Measurements from ENCODE around the gene UBE2G2. TPM values are rescaled to one million over a fixed set of nuclear protein-coding genes. Genes with fewer than 3 reads are reported as not detected.

Gene UBE2G2
- total RNA-seq, 1 experiment from 2014 or later: 68.9 TPM

DNA sequence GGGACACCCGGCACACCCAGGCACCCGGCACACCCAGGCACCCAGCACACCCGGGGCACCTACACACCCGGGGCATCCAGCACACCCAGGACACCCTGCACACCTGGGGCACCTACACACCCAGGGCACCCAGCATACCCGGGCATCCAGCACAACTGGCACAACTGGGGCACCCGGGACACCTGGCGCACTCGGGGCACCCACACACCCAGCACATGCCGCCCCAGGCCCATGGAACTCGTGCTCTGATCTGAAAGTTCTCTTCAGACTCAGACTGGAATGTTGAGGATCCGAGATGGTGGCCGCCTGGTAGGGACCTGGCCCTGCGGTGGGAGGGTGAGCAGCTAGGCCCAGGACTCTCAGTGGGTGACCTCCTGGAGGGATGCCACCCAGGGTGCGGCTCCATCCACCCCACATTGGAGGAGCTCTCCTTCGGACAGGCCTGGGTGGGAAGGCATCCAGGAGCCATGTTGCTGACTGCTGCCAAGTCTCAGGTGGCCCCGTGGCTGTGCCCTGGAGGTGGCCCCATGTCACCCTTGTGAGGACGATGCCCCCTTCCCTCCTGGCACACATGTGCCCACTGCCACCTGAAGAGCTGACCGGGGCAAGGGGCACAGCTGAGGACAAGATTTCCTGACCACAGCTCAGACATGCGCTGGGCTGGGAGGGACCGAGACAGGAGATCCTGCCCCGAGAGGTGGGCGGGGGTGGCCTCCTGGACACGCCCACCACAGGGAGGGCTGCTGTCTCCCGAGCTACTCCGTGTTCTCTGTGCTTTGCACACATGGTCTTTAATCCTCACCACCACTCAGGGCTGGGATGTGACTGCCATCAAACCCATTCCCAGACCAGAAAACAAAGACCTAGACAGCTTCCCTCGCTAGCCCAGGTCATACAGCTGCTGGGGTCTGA, 37.0 kb downstream of the UBE2G2 start:
- no peak for DNase-seq (ENCODE audit: low spot score)

- DNase-seq (ENCODE audit: low spot score): no peak
These were observed 37.9 kb downstream of the UBE2G2 start for GRCh38 chr21:44763451-44764318.

DNA sequence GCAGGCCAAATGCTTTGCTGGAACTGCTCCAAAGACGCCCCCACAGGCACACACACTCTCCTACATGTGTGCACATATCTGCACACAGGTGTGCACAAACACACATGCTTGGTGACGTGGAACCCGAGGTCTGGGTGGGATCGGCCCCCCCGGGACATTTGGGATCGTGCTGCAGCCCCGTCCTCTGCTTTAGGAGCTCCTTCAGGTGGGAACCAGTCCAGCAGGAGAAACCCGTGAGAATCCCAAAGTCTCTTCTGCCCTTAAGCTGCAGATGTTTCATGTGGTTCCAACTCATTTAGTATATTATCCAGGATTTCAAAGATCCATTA, 38.6 kb downstream of the UBE2G2 start:
- DNase-seq (ENCODE audit: low spot score): no peak

DNA sequence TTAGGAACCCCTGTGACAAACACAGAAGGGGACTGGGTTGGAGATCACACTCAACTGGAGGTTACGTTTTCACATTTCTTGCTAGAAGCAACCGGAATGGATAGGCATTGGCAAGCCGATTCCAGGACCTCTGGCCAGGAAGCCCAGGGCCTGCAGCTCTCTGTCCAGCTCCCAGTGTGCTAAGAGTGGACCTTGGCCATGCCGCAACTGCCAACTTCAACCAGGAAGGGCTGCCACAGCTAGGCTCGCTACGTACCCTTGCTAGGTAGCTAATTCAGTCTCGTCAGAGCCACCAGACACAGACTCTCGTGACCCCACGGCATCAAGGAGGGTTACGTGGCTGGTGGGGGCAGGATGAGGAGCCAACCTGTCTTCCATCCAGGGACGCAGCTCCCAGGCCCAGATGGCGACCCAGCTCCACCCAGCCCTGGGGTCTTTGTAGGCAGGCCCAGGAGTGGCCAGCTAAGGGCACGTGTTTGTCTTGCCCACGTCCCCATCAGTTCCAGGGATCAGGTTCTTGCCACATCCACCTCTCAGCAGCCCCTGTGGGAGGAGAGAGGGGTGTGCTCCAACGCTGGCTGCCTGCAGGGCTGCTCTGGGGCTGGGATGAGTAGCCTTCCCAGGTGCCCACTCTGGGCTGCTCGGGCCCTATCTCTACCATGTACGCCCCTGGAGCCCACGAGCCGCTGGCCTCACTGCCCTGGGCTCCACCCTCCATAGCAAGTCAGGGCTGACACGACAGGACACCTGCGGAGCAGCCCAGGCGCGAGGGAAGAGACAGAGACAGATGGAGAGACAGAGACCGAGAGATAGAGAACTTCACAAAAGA, 39.2 kb downstream of the UBE2G2 start:
- no peak for DNase-seq (ENCODE audit: low spot score)

- DNase-seq (ENCODE audit: low spot score): no peak
These were observed 39.8 kb downstream of the UBE2G2 start for GRCh38 chr21:44761747-44762208.

- DNase-seq (ENCODE audit: low spot score): no peak
These were observed 40.5 kb downstream of the UBE2G2 start for GRCh38 chr21:44761011-44761729.

DNA sequence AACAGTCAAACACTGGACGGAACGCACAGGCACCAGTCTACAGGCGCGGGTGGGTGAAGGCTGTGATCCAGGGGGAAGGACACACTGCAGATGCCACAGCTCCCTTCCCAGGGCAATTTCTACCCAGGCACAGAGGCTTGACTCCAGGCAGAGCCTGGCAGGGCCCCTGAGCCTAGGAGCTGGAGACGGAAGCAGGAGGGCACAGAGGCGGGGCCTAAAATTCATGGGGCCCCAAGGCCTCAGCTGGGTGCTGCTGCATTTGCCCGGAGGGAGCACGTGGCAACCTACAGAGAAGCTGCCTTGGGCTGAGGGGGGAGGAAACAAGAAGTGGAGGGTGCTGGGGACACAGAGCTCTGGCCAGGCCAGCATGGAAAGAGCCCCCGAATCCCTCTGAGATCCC, 41.2 kb downstream of the UBE2G2 start:
- DNase-seq (ENCODE audit: low spot score): no peak

DNA sequence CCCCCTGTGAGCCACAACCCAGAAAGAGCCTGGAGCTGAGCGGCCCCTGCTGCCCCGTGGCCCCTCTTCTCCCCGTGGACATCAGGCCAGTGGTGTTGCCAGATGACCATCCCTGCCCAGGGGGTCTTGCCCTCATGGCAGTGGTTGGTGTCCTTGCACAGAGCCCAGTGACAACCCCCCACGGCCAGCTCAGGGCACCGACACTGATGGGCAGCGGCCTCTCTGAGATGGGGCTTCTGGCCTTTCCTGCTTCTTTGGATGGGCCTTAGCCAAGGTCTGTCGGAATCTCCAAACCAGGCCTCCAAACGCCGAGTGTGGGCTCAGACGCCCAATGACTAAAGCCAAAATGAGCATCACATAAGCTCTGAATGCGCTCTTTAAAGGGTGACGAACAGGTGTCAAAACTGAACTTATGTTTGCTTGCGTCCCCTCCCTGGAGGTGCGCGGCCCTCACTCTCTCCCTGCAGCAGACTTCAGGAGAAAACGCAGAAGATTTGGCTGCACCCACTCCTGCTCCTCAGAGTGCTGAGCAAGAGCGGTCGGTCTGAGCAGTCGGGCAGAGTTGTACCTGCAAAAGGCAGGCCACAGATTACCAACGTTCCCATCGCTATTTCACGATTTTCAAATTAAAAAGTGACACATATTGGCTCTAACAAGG, 41.9 kb downstream of the UBE2G2 start:
- no peak for DNase-seq (ENCODE audit: low spot score)

DNA sequence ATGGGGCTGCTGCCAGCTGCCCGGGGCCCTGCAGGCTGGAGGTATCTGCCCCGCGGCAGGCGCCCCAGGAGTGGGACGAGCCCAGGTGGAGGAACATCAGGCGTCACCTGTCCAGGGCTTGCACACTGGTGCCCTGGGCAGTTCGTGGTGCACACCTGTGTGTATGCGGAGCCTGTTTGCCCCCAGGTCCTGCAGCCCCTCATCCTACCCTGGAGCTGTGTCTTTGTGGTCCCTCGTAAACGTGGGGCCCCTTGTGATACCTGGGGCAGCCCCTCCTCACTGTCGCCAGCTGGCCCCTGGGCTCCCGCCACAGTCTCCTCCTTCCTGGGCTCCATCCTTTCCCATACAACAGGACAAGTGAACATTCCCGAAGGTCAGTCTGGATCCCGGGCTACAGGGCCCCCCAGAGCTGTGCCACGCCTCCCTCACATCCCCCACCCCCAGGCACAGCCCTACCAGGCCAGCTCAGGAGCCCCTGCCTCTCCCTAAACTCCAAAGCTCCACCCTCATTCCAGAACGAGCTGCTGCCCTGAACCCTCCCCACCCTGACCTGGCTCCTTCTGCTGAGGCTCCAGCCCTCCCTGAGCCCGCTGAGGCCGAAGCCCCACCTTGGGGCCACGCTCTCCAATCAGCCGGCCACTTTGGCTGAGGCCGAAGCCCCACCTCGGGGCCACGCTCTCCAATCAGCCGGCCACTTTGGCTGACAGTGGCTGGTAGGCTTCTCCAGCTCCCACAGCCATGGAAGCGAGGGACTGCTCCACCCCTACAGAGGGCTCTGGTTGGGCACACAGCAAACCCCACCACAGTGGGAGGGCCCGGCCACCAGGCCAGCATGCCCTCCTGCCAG, 42.6 kb downstream of the UBE2G2 start:
- no peak for DNase-seq (ENCODE audit: low spot score)

DNA sequence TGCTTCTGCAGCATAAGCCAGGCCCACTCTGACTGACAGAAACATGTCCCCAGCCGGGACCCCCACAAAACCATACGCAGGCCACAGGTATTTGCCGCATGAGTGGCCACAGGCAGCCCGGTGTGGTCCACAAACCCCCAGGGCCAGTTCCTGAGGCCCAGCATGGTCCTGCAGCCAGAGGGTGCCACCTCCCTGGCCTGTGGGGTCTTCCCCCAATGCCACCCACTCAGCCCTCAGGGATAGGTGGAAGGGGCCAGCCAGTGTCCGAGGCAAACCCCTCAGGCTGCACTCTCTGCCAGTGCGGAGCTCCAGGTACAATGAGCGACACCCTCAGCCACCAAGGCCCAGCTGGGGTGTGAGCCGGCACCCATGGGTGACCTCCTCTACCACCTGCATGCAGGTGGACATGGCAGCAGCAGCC, 43.5 kb downstream of the UBE2G2 start:
- DNase-seq (ENCODE audit: low spot score): no peak

- DNase-seq (ENCODE audit: low spot score): no peak
These were observed 43.9 kb downstream of the UBE2G2 start for GRCh38 chr21:44757731-44758130.

DNA sequence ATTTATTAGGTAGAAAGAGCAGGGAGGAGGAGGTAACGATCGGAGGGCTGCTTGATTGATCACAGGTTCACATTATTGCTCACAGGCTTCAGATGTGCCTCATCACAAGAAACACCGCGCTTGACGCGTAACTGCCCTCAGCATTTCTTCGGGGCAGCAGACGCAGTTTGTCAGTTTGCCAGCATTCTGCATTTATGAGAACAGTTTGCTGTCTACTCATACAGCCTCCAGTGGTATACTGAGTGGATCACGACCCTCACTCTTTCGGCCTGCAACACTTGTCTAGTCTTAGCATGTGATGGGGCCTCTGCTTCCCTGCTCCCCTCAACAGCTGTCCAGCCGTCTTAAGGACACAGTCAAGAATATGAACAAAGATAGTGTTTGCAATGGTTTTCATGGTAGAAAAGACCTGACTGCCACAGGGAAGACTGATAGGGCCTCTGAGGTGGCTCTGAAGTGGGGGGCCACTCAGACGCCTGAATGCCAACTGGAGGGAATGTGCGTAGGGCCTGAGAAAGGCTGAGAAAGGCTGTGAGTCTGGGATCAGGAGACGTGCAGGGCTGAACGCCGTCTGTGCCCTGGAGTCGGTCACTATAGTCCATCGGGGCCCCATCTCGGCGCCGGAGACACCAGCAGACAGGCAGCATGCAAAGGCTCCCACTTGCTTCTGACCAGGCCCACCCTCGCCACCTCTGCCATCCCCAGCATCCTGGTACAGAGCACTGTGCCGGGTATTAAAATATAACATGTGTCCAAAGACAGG, 45.0 kb downstream of the UBE2G2 start:
- DNase-seq (ENCODE audit: low spot score): no peak

DNA sequence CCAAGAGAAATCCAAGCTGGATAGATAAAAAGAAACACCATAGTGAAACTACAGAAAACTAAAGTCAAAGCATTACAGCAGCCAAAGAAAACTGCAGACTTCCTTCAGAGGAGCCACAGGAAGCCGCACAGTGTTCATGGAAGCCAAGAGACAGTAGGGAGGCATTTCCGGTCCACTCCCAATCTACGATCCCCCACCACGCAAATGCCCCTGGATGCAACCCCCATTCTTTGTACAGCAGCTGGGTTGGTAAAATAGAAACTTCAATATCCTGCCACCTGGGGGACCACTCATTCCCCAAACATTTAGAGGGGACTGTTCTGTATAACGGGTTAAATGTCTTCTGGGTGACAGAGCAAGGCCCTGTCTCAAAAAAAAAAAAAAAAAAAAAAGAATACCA, 46.4 kb downstream of the UBE2G2 start:
- DNase-seq (ENCODE audit: low spot score): no peak

DNA sequence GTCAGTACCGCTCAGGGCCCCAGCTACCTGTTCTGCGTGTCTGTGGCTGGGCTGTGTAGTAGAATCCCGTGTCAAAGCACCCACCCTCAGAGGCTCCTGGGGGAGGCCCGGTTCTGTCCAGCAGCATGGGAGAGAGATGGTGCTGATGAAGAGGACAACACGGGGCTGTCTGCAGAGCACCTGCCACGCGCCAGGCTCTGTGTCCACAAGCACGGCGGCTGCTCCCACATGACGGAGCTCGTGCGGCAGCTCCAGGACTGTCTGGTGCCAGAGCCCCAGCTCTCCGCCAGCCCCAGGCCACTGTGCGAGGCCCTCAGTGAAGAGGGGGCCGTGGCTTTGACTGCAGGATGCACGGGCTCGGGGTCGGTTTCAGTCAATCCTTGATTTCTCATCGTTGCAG, 48.3 kb downstream of the UBE2G2 start:
- DNase-seq (ENCODE audit: low spot score): no peak

GRCh38 chr21:44752671-44753235, 48.9 kb downstream of the UBE2G2 start:
- no peak for DNase-seq (ENCODE audit: low spot score)

GRCh38 chr21:44751799-44752636, 49.6 kb downstream of the UBE2G2 start:
- no peak for DNase-seq (ENCODE audit: low spot score)

DNA sequence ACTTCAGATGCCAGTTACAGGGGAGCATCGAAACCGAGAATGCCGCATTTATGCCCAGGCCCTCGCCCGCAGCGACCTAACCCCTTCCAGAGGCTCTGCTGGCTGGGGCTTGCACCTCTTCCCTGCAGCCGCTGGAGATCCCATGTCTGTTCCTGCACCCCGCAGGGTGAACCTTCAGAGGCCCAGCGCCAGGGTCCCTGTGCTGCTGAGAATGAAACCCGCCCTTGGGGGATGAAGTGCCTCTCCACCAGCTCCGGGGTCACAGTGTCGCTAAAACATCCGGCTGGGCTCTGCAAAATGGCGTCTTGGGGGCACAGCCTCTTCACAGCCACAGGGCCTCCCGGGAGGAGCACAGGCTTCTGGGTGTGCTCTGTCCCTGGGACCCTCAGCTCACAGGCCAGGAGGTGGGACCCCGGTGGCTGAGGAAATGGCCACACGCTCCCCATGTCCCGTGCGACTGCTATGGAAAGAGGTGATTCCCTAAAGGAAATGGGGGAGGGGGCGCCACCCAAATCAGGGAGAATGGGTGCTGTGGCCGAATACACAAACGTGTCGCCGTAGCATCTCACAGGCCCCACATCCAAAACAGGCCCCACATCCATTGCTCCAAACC, 50.3 kb downstream of the UBE2G2 start:
- DNase-seq (ENCODE audit: low spot score): no peak
